K562 (cell line): ENCODE data around the gene CRYBA1. TPM values are rescaled to one million over a fixed set of nuclear protein-coding genes. Genes with fewer than 3 reads are reported as not detected.

Source experiments
- ADNP ChIP-seq: fragments of 200-800 bp; sonication (Bioruptor generic); IDR thresholded peaks from 2 replicates; pipeline ENCODE4 v1.6.1; 2016; ENCODE audit warnings: missing genetic modification characterization, missing compliant biosample characterization
- CBFA2T2 ChIP-seq: fragments of 450-650 bp; conservative IDR thresholded peaks from 2 replicates; pipeline ENCODE4 v1.6.1; 2017; ENCODE audit warnings: mild to moderate bottlenecking
- FUS ChIP-seq: fragments of 200-400 bp; formaldehyde crosslinking; optimal IDR thresholded peaks from 2 replicates; pipeline ENCODE3; 2017; ENCODE audit warnings: low read depth, low read length
- KLF10 ChIP-seq: fragments of 250-450 bp; sonication (Bioruptor Pico); IDR thresholded peaks from 2 replicates; pipeline ENCODE4 v1.6.1; 2021; ENCODE audit warnings: matching md5 sums
- MCM5 ChIP-seq: fragments of 450-650 bp; IDR thresholded peaks from 2 replicates; pipeline ENCODE4 v1.6.1; 2016; ENCODE audit warnings: low read depth
- NFXL1 ChIP-seq: fragments of 450-650 bp; formaldehyde crosslinking; IDR thresholded peaks from 2 replicates; pipeline ENCODE4 v1.4.0; 2021; ENCODE audit warnings: mild to moderate bottlenecking
- PHF20 ChIP-seq: fragments of 450-650 bp; IDR thresholded peaks from 2 replicates; pipeline ENCODE4 v1.6.1; 2018; ENCODE audit not compliant: partially characterized antibody
- PRMT5 ChIP-seq: sonication (generic); formaldehyde crosslinking; IDR thresholded peaks from 2 replicates; pipeline ENCODE4 v1.5.0; 2020; ENCODE audit warnings: missing genetic modification reagents
- RBM25 ChIP-seq: fragments of 200-400 bp; formaldehyde crosslinking; IDR thresholded peaks from 2 replicates; pipeline ENCODE4 v1.6.1; 2018; ENCODE audit warnings: low read length, low read depth, moderate library complexity; ENCODE audit not compliant: severe bottlenecking
- RBM34 ChIP-seq: fragments of 200-400 bp; formaldehyde crosslinking; IDR thresholded peaks from 2 replicates; pipeline ENCODE4 v1.6.1; 2018; ENCODE audit warnings: low read length, borderline replicate concordance; ENCODE audit not compliant: insufficient read depth
- RCOR1 ChIP-seq, 2 experiments: IDR thresholded peaks; 2 replicates each; pipeline ENCODE4 v1.6.1; 2012; ENCODE audit warnings: low read depth in 2 of 2, low read length in 2 of 2, borderline replicate concordance in 1 of 2, improper control_type of control experiment in 1 of 2
- RFX7 ChIP-seq: fragments of 250-450 bp; sonication (Bioruptor Pico); IDR thresholded peaks from 2 replicates; pipeline ENCODE4 v1.5.1; 2021; ENCODE audit warnings: mild to moderate bottlenecking
- SMARCA5 ChIP-seq: fragments of 450-650 bp; IDR thresholded peaks from 2 replicates; pipeline ENCODE4 v1.6.1; 2016
- STAT5B ChIP-seq: fragments of 250-450 bp; sonication (Bioruptor Pico); IDR thresholded peaks from 2 replicates; pipeline ENCODE4 v1.8.0; 2021; ENCODE audit warnings: mild to moderate bottlenecking, inconsistent platforms
- TAL1 ChIP-seq: fragments of 450-650 bp; IDR thresholded peaks from 2 replicates; pipeline ENCODE4 v1.6.1; 2016; ENCODE audit warnings: mild to moderate bottlenecking
- ZNF263 ChIP-seq: sonication (generic); formaldehyde crosslinking; IDR thresholded peaks from 2 replicates; pipeline ENCODE4 v1.8.0; 2022; ENCODE audit warnings: mild to moderate bottlenecking, missing genetic modification reagents, borderline replicate concordance
- ZNF584 ChIP-seq: fragments of 200-800 bp; sonication (Bioruptor generic); IDR thresholded peaks from 2 replicates; pipeline ENCODE4 v1.6.1; 2016; ENCODE audit warnings: low read depth, mild to moderate bottlenecking, missing genetic modification characterization, missing compliant biosample characterization
- polyA plus RNA-seq, 8 experiments: library from polyadenylated mRNA; depleted of rRNA in 4 of 8; stranded (reverse) in 5 of 8; unstranded in 3 of 8; fragments of >200 nt; fragmentation: Nextera tagmentation in 2 of 8; fragmentation: Illumina TruSeq in 1 of 8; extraction: Ambion mirVana in 2 of 8; extraction: Trizol in 1 of 8; gene quantifications; 2 replicates each; pipeline versions ENCODE4 v1.2.1 to v1.2.3, GENCODE V29; 2011 to 2014; ENCODE audit warnings: inconsistent platforms in 1 of 8, missing spikeins in 1 of 8
- total RNA-seq, 7 experiments: library from RNA; depleted of rRNA in 6 of 7; stranded (reverse); fragments of >200 nt in 6 of 7; fragmentation: Illumina TruSeq in 2 of 7; extraction: Trizol in 2 of 7; gene quantifications; 2 replicates each; pipeline versions ENCODE4 v1.2.1 to v1.2.3, GENCODE V29; 2011 to 2021; ENCODE audit warnings: low replicate concordance in 1 of 7
- TF ChIP-seq, protein P1 (sequence below): fragments of 450-650 bp; IDR thresholded peaks from 2 replicates; pipeline ENCODE4 v1.6.1; 2016; ENCODE audit warnings: borderline replicate concordance
- TF ChIP-seq, protein P2 (sequence below): IDR thresholded peaks from 2 replicates; pipeline ENCODE4 v1.6.1; 2011; ENCODE audit not compliant: insufficient read length; ENCODE audit errors: extremely low read depth
- TF ChIP-seq, protein P3 (sequence below): sonication (generic); formaldehyde crosslinking; IDR thresholded peaks from 2 replicates; pipeline ENCODE4 v1.8.0; 2022; ENCODE audit warnings: mild to moderate bottlenecking, missing genetic modification reagents

CRYBA1 gene
- total and polyA plus RNA-seq, 9 of the 15 experiments (the other 6 are each of a cell fraction or from before 2014, with no cell fraction given) = not detected

DNA sequence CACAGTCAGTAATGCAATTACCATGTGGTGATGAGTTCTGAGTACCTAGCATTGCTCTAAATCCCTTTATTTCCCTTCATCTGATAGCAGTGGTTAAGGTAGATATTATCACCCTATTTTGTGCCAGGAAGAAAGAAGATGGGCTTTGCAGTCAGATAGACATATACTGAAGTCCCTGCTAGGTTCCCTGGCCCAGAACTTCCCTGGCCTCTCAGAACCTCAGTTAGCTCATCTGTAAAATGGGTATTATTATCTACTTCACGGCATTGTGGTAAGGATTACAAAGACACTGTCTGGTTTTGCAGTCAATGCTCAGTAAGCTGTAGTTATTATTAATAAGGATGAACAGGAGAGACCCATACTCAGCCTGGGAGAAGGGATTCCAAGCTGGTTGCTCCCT is 4.6 kb upstream of the CRYBA1 start (continued):
- TF ChIP-seq, protein P1, sequence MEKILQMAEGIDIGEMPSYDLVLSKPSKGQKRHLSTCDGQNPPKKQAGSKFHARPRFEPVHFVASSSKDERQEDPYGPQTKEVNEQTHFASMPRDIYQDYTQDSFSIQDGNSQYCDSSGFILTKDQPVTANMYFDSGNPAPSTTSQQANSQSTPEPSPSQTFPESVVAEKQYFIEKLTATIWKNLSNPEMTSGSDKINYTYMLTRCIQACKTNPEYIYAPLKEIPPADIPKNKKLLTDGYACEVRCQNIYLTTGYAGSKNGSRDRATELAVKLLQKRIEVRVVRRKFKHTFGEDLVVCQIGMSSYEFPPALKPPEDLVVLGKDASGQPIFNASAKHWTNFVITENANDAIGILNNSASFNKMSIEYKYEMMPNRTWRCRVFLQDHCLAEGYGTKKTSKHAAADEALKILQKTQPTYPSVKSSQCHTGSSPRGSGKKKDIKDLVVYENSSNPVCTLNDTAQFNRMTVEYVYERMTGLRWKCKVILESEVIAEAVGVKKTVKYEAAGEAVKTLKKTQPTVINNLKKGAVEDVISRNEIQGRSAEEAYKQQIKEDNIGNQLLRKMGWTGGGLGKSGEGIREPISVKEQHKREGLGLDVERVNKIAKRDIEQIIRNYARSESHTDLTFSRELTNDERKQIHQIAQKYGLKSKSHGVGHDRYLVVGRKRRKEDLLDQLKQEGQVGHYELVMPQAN = no peak
- TF ChIP-seq TAL1 (no peak), RBM25 (peak; percentile 99), STAT5B (no peak), RFX7 (CRISPR knock-in tag) (no peak), SMARCA5 (peak; percentile 83), PHF20 (peak; percentile 39), MCM5 (no peak), RCOR1 (IDR thresholded peaks at IDR 0.05; ENCODE audit: borderline replicate concordance in 1 of 2, low read depth in 2 of 2, low read length in 2 of 2) (peak in 1 of 2 experiments; percentile 69; a peak in 3 of 4 replicates), RBM34 (no peak), KLF10 (CRISPR knock-in tag) (no peak), ZNF263 (CRISPR knock-in tag) (no peak), ZNF584 (CRISPR knock-in tag) (no peak), NFXL1 (no peak), PRMT5 (no peak), FUS (no peak), CBFA2T2 (no peak), ADNP (tag) (peak; percentile 88)
- TF ChIP-seq, protein P2, sequence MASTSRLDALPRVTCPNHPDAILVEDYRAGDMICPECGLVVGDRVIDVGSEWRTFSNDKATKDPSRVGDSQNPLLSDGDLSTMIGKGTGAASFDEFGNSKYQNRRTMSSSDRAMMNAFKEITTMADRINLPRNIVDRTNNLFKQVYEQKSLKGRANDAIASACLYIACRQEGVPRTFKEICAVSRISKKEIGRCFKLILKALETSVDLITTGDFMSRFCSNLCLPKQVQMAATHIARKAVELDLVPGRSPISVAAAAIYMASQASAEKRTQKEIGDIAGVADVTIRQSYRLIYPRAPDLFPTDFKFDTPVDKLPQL = no peak
- TF ChIP-seq, protein P3, sequence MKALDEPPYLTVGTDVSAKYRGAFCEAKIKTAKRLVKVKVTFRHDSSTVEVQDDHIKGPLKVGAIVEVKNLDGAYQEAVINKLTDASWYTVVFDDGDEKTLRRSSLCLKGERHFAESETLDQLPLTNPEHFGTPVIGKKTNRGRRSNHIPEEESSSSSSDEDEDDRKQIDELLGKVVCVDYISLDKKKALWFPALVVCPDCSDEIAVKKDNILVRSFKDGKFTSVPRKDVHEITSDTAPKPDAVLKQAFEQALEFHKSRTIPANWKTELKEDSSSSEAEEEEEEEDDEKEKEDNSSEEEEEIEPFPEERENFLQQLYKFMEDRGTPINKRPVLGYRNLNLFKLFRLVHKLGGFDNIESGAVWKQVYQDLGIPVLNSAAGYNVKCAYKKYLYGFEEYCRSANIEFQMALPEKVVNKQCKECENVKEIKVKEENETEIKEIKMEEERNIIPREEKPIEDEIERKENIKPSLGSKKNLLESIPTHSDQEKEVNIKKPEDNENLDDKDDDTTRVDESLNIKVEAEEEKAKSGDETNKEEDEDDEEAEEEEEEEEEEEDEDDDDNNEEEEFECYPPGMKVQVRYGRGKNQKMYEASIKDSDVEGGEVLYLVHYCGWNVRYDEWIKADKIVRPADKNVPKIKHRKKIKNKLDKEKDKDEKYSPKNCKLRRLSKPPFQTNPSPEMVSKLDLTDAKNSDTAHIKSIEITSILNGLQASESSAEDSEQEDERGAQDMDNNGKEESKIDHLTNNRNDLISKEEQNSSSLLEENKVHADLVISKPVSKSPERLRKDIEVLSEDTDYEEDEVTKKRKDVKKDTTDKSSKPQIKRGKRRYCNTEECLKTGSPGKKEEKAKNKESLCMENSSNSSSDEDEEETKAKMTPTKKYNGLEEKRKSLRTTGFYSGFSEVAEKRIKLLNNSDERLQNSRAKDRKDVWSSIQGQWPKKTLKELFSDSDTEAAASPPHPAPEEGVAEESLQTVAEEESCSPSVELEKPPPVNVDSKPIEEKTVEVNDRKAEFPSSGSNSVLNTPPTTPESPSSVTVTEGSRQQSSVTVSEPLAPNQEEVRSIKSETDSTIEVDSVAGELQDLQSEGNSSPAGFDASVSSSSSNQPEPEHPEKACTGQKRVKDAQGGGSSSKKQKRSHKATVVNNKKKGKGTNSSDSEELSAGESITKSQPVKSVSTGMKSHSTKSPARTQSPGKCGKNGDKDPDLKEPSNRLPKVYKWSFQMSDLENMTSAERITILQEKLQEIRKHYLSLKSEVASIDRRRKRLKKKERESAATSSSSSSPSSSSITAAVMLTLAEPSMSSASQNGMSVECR (CRISPR knock-in tag) = no peak
